Measurements from ENCODE around the gene MATK. TPM values are rescaled to one million over a fixed set of nuclear protein-coding genes. Genes with fewer than 3 reads are reported as not detected.

MATK gene
- total RNA-seq, 4 donors from 2014 or later = 0.74 to 29.3 (median 3.3) TPM

DNA sequence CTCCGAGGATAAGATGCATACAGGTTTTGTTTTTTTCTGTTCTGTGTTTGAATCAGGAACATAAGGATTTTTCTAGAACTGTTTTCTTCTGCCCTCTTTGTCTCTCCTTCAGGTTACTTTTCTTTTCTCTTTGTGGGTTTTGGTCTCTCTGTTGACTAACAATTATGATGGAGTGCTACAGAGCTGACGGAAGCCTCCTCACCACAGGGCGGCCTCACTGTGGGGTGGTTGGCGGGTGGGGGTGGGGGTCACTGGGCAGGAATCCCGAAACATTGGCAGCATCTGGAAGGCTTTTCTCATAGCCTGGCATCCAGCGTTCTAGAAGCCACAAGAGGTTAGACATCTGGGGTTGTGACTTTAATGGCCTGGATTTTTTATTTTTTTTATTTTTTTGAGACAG, 12.0 kb upstream of the MATK start:
- TF ChIP-seq, protein P1, sequence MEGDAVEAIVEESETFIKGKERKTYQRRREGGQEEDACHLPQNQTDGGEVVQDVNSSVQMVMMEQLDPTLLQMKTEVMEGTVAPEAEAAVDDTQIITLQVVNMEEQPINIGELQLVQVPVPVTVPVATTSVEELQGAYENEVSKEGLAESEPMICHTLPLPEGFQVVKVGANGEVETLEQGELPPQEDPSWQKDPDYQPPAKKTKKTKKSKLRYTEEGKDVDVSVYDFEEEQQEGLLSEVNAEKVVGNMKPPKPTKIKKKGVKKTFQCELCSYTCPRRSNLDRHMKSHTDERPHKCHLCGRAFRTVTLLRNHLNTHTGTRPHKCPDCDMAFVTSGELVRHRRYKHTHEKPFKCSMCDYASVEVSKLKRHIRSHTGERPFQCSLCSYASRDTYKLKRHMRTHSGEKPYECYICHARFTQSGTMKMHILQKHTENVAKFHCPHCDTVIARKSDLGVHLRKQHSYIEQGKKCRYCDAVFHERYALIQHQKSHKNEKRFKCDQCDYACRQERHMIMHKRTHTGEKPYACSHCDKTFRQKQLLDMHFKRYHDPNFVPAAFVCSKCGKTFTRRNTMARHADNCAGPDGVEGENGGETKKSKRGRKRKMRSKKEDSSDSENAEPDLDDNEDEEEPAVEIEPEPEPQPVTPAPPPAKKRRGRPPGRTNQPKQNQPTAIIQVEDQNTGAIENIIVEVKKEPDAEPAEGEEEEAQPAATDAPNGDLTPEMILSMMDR (IDR thresholded peaks at IDR 0.05) = no peak
- DNase-seq (ENCODE audit: low spot score) (no peak), ATAC-seq (ENCODE audit: low FRiP score) (no peak)

DNA sequence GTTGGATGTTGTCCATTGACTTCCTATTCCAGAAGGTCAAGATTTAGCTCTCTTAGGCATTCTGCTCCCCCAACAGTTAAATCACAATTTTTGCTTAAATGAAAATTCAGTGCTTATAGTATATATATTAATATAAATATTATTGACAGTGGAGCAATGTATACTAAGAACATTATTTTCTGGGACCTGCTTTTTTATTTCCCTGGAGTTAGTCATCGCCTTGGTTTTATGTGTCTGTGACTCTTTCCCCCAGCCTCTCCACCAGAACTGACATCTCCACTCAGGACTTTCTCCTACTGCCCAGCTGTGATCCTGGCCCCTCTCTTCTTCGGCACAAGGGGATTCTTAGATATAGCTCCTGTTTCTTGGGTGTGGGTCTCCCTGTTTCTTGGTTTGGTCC, 10.2 kb upstream of the MATK start:
- no peak for ATAC-seq (ENCODE audit: low FRiP score)
- TF ChIP-seq, protein P1 (IDR thresholded peaks at IDR 0.05) = no peak

DNA sequence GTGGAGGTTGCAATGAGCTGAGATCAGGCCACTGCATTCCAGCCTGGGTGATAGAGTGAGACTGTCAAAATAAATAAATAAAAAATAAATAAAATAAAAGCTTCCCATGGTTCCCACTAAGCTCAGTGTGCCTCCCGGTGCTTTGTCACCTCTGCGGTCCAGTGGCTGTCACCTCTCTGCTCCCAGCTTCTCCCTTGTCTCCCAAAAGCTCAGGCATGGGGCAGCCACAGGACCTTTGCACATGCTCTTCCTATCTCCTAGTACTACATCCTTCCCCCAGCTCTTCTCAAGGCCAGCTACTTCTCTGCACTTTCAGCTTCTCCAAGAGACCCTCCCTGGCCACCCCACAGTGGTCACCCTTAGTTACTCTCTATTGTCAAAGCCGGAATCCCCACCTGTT, 7.6 kb upstream of the MATK start:
- TF ChIP-seq, protein P1 (IDR thresholded peaks at IDR 0.05) = no peak
- no peak for ATAC-seq (ENCODE audit: low FRiP score)
- DNase-seq (ENCODE audit: low spot score) = no peak

More for the DNA sequence above, 10.2 kb upstream of the MATK start:
- DNase-seq (ENCODE audit: low spot score) = no peak

GRCh38 chr19:3792114-3792513, 5.9 kb upstream of the MATK start:
- ATAC-seq (ENCODE audit: low FRiP score) (no peak), DNase-seq (ENCODE audit: low spot score) (no peak)
- TF ChIP-seq, protein P1 (IDR thresholded peaks at IDR 0.05) = no peak

DNA sequence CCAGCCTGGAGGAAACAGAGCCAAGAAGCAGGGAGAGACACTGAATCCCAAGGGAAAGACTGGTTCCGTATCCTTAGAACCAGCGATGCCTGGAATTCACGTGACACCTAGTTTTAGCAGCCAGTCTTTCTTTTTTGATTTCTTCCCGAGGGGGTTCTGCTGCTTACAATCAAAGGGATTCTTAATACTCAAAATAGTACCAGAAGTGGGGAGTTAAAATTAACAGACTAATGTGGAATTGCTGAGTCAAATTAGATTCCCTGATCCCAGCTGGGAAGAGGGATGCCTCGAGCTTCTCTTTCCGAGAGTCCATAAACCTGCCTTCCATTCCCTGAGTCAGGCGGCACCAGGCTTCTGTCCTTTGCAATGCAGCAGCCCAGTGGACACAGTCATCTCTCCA, 4.8 kb upstream of the MATK start:
- ATAC-seq (ENCODE audit: low FRiP score) (no peak), DNase-seq (ENCODE audit: low spot score) (no peak)
- TF ChIP-seq, protein P1 (IDR thresholded peaks at IDR 0.05) = no peak

- TF ChIP-seq, protein P1 (IDR thresholded peaks at IDR 0.05) = no peak
- ATAC-seq (ENCODE audit: low FRiP score) (no peak), DNase-seq (ENCODE audit: low spot score) (no peak)
Measured at GRCh38 chr19:3790209-3790734, 4.1 kb upstream of the MATK start.

- TF ChIP-seq, protein P1 (IDR thresholded peaks at IDR 0.05) = no peak
- DNase-seq (ENCODE audit: low spot score) (no peak), ATAC-seq (ENCODE audit: low FRiP score) (no peak)
Measured at GRCh38 chr19:3788996-3789778, 3.0 kb upstream of the MATK start.

All from omental fat pad (tissue), 4 donors.